IPS-18c (cell line): Measurements from ENCODE around the gene NHLRC4.

Experiments used
- H3K4me3 ChIP-seq: 2 replicates; pipeline ENCODE4 v1.7.0; 2013; ENCODE audit warnings: low read depth, mild to moderate bottlenecking, low read length, moderate library complexity; ENCODE audit not compliant: insufficient read depth
- H3K9me3 ChIP-seq: one replicate; pipeline ENCODE4 v1.6.1; 2013; ENCODE audit warnings: mild to moderate bottlenecking, low read length, moderate library complexity; ENCODE audit not compliant: control insufficient read depth, insufficient read depth

The NHLRC4 gene

GRCh38 chr16:559411-560203, 7.2 kb upstream of the NHLRC4 start:
- Histone ChIP-seq H3K4me3 (peak overlapping the region; percentile 24; the same call in 1 of the 2 replicates), H3K9me3 (no peaks in the 10 kb centered on the region)

GRCh38 chr16:560204-560700, 6.6 kb upstream of the NHLRC4 start, which contains the start of gene PRR35:
Gene PRR35, plus strand, starts transcription at chr16:560394. Its CDS starts 2,901 bp downstream, at chr16:563295.
- peak within 1 kb of the TSS; percentile 52; the same call in 1 of the 2 replicates for H3K4me3 ChIP-seq

GRCh38 chr16:560701-561412, 5.9 kb upstream of the NHLRC4 start:
- Histone ChIP-seq H3K9me3 (no peaks in the 10 kb centered on the region), H3K4me3 (no peak overlapping the region; the same call in 1 of the 2 replicates)

More at GRCh38 chr16:560204-560700, 6.6 kb upstream of the NHLRC4 start, which contains the start of gene PRR35:
- H3K9me3 ChIP-seq = no peaks in the 10 kb centered on the region

GRCh38 chr16:561413-561794, 5.4 kb upstream of the NHLRC4 start:
- Histone ChIP-seq H3K9me3 (no peaks in the 10 kb centered on the region), H3K4me3 (no peak overlapping the region)

GRCh38 chr16:561957-562938, 4.6 kb upstream of the NHLRC4 start:
- H3K4me3 ChIP-seq = no peak overlapping the region
- no peaks in the 10 kb centered on the region for H3K9me3 ChIP-seq

GRCh38 chr16:563072-563644, 3.6 kb upstream of the NHLRC4 start:
- Histone ChIP-seq H3K9me3 (no peaks in the 10 kb centered on the region), H3K4me3 (no peak overlapping the region)

GRCh38 chr16:564690-565418, 2.0 kb upstream of the NHLRC4 start:
- H3K9me3 ChIP-seq = no peaks in the 10 kb centered on the region
- no peak overlapping the region for H3K4me3 ChIP-seq

GRCh38 chr16:565419-566330, 1.1 kb upstream of the NHLRC4 start:
- no peak overlapping the region for H3K4me3 ChIP-seq

GRCh38 chr16:567373-568256, 810 bp downstream of the NHLRC4 start:
- Histone ChIP-seq H3K9me3 (no peaks in the 10 kb centered on the region), H3K4me3 (no peak overlapping the region)

More at GRCh38 chr16:565419-566330, 1.1 kb upstream of the NHLRC4 start:
- no peaks in the 10 kb centered on the region for H3K9me3 ChIP-seq

GRCh38 chr16:568401-569258, 1.8 kb downstream of the NHLRC4 start:
- Histone ChIP-seq H3K9me3 (no peaks in the 10 kb centered on the region), H3K4me3 (peak overlapping the region; percentile 53; the same call in 1 of the 2 replicates)

GRCh38 chr16:569445-570254, 2.8 kb downstream of the NHLRC4 start, which contains the start of gene PIGQ:
Gene PIGQ, plus strand, starts transcription at chr16:569968. Its CDS starts 4,107 bp downstream, at chr16:574075.
- peak within 1 kb of the TSS; percentile 91 for H3K4me3 ChIP-seq
- H3K9me3 ChIP-seq = no peaks in the 10 kb centered on the region

- H3K9me3 ChIP-seq = no peaks in the 10 kb centered on the region
- H3K4me3 ChIP-seq = no peak overlapping the region
These were observed 6.3 kb downstream of the NHLRC4 start for GRCh38 chr16:572865-573650.
